Measurements from ENCODE around the gene ARFGAP3.

Gene ARFGAP3

DNA sequence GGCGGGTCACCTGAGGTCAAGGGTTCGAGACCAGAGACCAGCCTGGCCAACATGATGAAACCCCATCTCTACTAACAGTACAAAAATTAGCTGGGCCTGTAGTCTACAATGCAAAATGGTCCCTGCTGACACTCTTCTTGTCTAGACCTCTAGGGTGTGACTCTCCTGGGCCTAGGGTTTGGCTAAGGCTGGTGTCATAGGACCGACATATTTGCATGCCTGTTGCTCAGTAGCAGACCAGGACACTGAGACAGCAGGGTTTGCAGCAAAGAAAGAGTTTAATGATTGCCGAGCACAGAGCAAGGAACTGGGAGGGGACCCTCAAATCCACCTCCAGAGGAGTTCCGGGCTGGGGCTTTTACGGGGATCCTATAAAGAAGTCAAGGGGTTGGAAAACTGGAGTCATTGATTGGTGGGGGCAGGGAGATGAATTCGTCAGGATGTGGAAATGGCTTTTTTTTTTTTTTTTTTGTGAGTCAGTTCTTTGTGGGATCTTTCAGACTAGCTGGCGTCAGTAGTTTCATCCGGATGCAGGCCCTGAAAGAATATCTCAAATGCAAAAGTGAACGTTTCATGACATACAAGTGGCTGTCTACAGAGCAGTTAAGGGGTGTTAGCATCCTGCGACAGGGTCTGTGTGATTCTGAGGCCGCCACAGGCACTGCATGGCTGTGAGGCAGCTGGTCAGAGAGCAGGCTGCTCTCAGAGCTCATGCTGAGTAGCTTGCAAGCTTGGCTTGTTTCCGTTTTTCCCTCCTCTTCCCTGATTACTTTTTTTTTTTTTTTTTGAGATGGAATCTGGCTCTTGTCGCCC is 109.2 kb downstream of the ARFGAP3 start:
- no peak for DNase-seq (ENCODE audit: low spot score)
- ChIA-PET CTCF (no interaction called here), POLR2A (ENCODE audit: low non-redundant PET) (interaction anchor here (0.6 to 0.7 kb wide), 2 partner anchors 13 to 133 kb away, joined by 4 to 6 read pairs; partner anchors contain the start of gene POLDIP3)
- TF ChIP-seq, protein P1, sequence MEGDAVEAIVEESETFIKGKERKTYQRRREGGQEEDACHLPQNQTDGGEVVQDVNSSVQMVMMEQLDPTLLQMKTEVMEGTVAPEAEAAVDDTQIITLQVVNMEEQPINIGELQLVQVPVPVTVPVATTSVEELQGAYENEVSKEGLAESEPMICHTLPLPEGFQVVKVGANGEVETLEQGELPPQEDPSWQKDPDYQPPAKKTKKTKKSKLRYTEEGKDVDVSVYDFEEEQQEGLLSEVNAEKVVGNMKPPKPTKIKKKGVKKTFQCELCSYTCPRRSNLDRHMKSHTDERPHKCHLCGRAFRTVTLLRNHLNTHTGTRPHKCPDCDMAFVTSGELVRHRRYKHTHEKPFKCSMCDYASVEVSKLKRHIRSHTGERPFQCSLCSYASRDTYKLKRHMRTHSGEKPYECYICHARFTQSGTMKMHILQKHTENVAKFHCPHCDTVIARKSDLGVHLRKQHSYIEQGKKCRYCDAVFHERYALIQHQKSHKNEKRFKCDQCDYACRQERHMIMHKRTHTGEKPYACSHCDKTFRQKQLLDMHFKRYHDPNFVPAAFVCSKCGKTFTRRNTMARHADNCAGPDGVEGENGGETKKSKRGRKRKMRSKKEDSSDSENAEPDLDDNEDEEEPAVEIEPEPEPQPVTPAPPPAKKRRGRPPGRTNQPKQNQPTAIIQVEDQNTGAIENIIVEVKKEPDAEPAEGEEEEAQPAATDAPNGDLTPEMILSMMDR (conservative IDR thresholded peaks at IDR 0.05; ENCODE audit: low read depth), result no peak
- peak overlapping the region; percentile 86 for H3K27ac ChIP-seq

Data from RWPE1 (cell line).